GM12873 (cell line): ENCODE data around the gene NELFE.

ENCODE experiments used
- CTCF ChIP-seq: IDR thresholded peaks from 2 replicates; pipeline ENCODE4 v1.5.1; 2012; ENCODE audit warnings: low read depth, mild to moderate bottlenecking, moderate library complexity, low read length, control low read depth; ENCODE audit not compliant: insufficient read depth; ENCODE audit errors: missing control alignments

Gene NELFE

GRCh38 chr6:31971993-31972708 is 13.4 kb upstream of the NELFE start, which contains the start of gene DXO:
DXO (minus strand) TSS chr6:31972138; CDS start chr6:31971675, 463 bp downstream.
- no peak for TF ChIP-seq CTCF

GRCh38 chr6:31971279-31971992 is 12.7 kb upstream of the NELFE start:
- TF ChIP-seq CTCF = no peak

GRCh38 chr6:31970604-31971271 is 12.0 kb upstream of the NELFE start:
- no peak for TF ChIP-seq CTCF

GRCh38 chr6:31969712-31970603 is 11.2 kb upstream of the NELFE start:
- TF ChIP-seq CTCF = no peak

GRCh38 chr6:31968791-31969711 is 10.3 kb upstream of the NELFE start:
- no peak for TF ChIP-seq CTCF

GRCh38 chr6:31968326-31968725 is 9.6 kb upstream of the NELFE start:
- no peak for TF ChIP-seq CTCF
